Erythroblast (primary cell): Measurements from ENCODE around the gene TRIM63.

Experiments
- GATA1 ChIP-seq: IDR thresholded peaks from 2 replicates; pipeline ENCODE4 v1.6.1; 2011; ENCODE audit warnings: low read depth, mild to moderate bottlenecking, control low read depth, low read length, moderate library complexity
- POLR2A ChIP-seq: IDR thresholded peaks from 2 replicates; pipeline ENCODE4 v1.6.1; 2011; ENCODE audit warnings: mild to moderate bottlenecking, low read length

DNA sequence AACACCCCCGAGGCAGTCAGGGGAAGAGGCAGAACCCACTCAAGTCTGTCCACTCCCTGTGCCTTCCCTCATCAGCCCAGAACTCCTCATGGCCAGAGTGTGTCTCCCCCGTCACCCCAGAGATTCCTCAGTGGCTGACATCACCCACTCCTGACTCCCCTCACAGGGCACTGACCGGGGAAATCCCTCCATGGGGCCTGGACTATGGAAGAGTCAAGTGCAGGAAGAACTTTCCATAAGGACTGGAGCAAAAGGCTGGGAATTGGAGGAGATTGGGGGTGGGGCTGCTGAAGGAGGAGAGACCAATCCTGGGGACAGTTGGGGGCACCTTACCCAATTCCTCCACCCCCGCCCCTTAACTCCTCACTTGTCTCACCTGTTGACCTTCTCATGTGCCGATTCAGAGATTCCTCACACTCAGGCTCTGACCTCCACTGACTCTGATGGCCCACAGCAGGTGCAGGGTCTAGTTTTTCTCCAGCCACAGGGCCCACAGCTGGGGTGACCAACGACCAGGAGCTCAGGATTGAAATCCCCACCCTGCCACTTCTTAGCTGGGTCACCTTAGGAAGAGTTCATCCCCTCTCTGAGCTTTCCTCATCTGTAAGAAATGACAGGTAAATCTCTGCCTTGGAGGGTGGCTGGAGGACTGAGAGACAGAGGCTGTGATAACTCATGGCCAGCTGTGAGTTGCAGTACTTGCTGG lies 46.3 kb downstream of the TRIM63 start:
- TF ChIP-seq POLR2A (no peak), GATA1 (no peak)
